Measurements from ENCODE around the gene ZC2HC1B.

Gene ZC2HC1B

GRCh38 chr6:143963158-143963919, 99.1 kb downstream of the ZC2HC1B start:
- no peak for DNase-seq (ENCODE audit: low read depth)

DNA sequence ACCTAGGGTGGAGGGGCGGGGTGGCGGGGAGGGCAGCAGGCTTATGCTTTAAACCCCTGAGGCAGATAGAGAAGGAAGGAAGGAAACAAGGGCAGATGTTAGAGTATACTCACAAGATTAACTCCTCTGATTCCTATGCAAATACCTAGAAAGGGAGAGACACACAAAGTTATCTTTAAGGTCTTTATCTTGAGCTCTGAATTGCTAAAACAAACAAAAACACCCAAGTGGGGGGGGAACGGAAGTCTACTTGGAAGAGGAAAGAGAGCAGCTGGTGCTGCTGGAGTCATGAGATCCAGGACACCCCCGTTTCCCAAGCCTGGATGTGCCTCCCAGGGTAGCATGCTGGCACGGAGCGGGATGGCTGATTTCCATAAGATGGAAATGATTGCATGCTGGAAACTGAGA, 100.4 kb downstream of the ZC2HC1B start:
- DNase-seq (ENCODE audit: low read depth): no peak

- no peak for DNase-seq (ENCODE audit: low read depth)
Observed at GRCh38 chr6:143965503-143966171, 101.4 kb downstream of the ZC2HC1B start.

GRCh38 chr6:143966312-143966711, 102.0 kb downstream of the ZC2HC1B start:
- no peak for DNase-seq (ENCODE audit: low read depth)

DNA sequence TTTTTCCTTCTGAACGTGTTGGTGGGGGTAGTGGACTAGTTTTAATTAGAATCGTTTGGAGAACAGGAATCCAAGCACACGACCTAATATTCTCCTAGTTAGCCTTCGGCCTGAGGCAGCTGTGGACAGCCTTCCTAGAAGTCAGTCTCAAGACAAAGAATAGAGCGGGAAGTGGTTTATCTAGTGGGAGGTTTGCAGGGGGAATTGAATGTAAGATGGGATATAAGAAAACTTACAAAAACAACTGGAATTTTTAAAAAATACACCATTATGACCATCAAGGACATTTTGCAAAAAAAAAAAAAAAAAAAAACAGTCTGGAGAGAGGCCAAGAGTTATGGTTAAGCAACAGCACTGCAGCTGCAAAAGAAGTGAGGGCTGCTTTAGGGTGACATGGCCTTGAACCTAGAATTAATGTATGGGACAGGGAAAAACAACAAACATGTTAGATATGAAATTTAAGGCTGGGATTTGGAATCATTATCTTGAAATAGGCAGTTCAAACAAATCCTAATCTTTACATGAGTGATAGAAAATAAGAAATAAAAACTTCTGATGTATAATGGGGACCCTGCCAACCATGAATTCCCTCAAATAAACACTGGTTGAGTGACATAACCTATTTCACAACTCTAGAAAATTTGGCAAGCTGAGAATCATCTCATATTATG, 103.6 kb downstream of the ZC2HC1B start:
- no peak for DNase-seq (ENCODE audit: low read depth)

DNA sequence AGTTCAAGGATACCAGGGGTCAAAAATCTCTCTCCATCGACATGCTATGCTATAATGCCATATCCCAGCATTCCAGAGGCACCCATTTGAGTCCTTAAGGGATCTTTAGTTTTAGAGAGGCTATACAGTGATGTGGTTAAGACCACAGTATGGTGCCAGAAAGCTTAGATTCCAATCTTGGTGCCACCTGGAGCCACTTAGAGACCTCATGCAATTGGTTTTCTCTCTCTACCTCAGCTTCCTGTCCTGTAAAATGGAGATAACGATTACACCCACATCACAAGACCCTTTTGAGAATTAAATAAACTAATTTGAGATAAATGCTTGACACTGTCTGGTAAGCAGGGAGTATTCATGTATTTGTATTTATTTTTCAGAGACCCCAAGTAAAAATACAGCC, 104.8 kb downstream of the ZC2HC1B start:
- DNase-seq (ENCODE audit: low read depth): no peak

DNA sequence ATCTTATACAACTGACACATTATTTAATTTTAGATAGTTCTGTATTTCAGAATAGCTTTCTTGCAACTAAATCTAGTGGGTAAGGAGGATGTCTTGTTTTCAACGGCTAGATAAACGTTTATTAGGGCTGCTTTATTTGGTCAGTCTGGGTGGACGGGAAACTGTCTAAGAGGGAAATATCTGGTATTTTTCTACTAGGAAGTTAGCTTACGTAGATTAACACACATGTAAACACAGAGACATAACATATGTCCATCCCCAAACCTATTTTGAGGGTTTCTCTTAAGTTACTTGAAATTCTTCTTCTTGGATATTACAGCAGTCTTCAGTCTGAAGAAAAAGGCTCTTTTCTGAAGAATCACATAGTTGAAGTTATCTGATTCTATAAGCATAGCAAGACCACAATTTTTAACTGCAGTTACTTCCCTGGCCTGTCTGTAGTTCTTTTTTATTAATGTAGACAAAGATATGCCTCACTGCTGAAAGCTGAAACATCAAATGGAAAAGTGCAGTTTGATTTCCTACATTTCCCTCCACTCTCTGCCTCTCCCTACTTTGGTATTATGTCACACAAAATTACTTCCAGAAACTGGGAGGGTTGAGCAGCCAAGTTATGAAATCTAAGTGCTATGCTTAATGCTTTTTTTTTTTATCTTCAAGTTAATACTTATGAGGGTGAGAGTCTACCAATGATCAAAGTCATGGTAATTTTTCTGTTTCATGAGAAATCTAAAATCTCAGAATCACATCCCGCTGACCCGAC, 106.4 kb downstream of the ZC2HC1B start:
- no peak for DNase-seq (ENCODE audit: low read depth)

DNA sequence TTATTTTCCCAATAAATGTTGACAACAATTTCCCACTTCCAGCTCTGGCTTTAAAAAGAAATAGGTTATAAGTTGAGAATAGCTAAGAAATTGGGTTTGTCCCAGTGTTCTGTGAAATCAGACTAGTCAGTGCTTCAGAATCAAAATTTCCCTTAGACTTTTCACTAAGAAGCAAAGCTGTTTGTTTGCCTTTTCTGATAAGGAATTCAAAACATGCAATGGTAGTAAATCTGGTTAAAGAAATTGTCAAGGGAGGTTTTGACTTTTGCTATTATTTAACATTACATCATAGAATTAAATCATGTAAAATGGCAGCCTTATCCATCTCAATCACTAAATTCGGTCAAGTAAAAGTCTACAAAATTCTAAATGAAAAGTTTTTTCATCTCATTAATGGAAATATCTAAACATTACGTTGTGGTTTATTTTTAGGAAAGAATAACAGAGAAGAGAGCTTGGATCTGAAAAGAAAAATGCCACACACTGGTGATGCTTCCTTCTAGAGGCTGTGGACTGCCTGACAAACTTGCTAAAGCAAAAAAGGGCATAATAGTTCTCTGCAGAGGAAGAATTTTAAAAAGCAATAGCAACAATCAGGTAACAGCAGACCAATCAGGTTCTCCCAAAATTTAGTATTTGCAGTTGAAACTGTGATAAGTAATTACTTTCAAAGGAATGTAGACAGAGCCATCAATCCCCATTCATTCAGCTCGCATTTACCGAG, 107.4 kb downstream of the ZC2HC1B start:
- DNase-seq (ENCODE audit: low read depth): no peak

DNA sequence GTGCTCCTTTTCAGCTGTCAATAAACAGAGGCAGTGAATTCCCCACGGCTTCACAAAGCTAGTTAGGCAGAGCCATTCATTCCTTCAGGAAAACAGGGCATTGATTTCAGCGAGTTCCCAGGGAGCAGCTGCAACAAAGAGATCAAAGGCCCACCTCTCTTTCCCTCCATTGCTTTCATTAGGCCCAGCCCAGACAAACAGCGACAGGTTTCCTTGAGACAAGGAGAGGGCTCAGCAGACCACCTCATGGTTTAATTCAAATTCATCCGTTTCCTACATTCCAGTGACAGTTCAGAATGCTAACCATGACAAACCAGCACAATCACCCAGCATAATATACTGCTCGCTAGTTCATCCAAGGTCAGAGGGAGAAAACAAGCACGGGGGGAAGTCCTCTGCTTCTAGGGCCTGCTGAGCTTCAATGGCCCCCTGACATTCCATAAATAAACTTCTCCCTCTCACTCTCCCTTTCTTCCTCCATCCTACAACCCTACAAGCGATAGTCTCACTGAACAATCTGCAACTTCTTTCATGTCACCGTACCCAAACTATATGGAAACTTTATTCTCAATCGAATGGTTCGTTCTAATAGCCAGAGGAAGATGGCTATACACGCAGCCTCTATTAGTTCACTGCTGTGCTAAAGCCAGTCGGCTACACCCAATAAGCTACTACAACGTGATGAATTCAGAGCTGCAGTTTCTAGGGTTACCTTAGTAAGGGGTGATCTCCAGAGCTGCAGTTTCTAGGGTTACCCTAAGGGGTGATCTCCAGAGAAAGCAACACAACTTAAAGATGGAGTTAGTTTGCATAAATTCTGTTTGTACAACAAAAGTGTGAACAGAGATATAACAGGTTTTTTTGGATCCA, 109.1 kb downstream of the ZC2HC1B start:
- DNase-seq (ENCODE audit: low read depth): no peak

- no peak for DNase-seq (ENCODE audit: low read depth)
Observed at GRCh38 chr6:143974089-143974488, 109.8 kb downstream of the ZC2HC1B start.

DNA sequence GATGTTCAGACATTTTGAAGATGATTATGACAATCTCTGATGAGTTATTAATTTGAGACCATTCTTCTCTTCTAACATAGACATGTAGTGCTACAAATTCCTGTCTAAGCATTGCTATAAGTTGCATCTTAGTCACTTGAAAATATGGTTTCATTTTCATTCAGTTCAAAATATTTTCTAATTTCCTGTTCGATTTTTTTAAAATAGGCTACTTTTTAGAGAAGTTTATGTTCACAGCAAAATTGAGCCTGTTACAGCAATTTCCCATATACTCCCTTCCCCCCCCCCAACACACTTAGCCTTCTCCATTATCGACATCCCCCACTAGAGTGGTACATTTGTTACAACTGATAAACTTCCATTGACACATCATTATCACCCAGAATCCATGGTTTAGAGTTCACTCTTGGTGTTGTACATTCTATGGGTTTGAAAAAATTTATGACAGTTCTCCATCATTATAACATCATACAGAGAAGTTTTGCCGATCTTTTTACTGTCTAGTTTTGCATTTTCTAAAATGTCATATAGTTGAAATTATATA, 112.6 kb downstream of the ZC2HC1B start:
- no peak for DNase-seq (ENCODE audit: low read depth)

GRCh38 chr6:143980921-143981320, 116.6 kb downstream of the ZC2HC1B start:
- DNase-seq (ENCODE audit: low read depth): no peak

DNA sequence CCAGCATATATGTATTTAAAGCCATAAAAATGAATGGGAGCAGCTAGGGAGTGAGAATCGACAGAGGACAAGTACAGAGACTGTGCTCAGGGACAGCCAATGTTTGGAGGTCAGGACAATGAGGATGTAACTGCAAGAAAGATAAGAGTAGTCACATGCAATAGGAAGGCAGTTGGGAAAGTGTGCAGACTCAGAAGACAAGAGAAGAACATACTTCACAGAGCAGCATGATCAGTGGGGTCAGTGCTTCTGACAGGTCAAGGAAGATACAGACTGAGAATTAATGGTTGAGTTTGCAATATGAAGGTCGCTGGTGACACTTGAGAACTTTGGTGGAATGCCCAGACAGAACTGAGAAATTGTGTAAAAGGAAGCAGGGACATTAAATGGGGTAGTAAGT, 118.7 kb downstream of the ZC2HC1B start:
- no peak for DNase-seq (ENCODE audit: low read depth)

DNA sequence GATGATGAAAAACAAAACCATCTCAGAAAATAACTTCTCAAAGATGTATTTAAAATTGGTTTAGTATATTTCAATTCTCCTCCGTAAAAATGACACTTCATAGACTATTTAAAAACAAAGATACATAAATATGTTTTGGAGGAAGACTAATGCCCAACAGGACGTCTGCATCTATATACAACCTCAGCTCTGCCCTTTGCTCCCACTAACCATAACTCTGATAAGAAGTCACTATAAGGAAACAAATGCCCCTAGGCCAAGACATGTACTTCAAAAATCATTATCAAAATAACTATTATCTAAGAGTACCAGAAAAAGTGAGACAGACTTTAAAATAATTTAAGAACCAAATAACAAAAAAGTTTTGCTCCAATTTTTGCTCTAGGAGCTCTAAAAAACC, 120.4 kb downstream of the ZC2HC1B start:
- DNase-seq (ENCODE audit: low read depth): no peak

- DNase-seq (ENCODE audit: low read depth): no peak
Observed at GRCh38 chr6:143986463-143987065, 122.3 kb downstream of the ZC2HC1B start.

Measured in activated T-helper 1 cell treated with Interleukin-2 at 50 U/mL for 16 hours (primary cell).